Lung (tissue), 12 donors: Measurements from ENCODE around the gene CCDC86. TPM values are rescaled to one million over a fixed set of nuclear protein-coding genes. Genes with fewer than 3 reads are reported as not detected.
A peak's percentile ranks its signal among the peaks of the same experiment; 100 is the strongest.

Experiments used
- ATAC-seq: fragments of 200-7000 bp; cut with Tn5 transposase; one replicate; pipeline ENCODE4 v1.9.1; 2020; ENCODE audit warnings: moderate number of reproducible peaks; ENCODE audit not compliant: insufficient read depth, low FRiP score
- DNase-seq, 3 donors: peaks; one replicate each; pipeline ENCODE4 v3.0.0-alpha.2; 2013 to 2017
- H3K27ac ChIP-seq, 2 donors: one replicate each; pipeline ENCODE4 v1.5.1; 2013; ENCODE audit warnings: mild to moderate bottlenecking in 2 of 2, moderate library complexity in 2 of 2, control low read depth in 1 of 2, inconsistent platforms in 1 of 2, low read depth in 1 of 2, low read length in 1 of 2
- H3K27me3 ChIP-seq, 3 donors: one replicate each; pipeline ENCODE4 v1.5.1; 2013; ENCODE audit warnings: low read length in 2 of 3; ENCODE audit not compliant: control insufficient read depth in 3 of 3, insufficient read depth in 3 of 3
- H3K36me3 ChIP-seq, 4 donors: one replicate each; pipeline ENCODE4 v1.5.1; 2013; ENCODE audit warnings: low read length in 4 of 4, mild to moderate bottlenecking in 1 of 4, moderate library complexity in 1 of 4; ENCODE audit not compliant: control insufficient read depth in 4 of 4, insufficient read depth in 4 of 4
- H3K4me1 ChIP-seq, 5 donors: one replicate each; pipeline ENCODE4 v1.5.1; 2013; ENCODE audit warnings: low read length in 5 of 5, mild to moderate bottlenecking in 2 of 5, moderate library complexity in 1 of 5; ENCODE audit not compliant: control insufficient read depth in 5 of 5, insufficient read depth in 5 of 5
- H3K4me3 ChIP-seq: one replicate; pipeline ENCODE4 v1.5.1; 2013; ENCODE audit warnings: mild to moderate bottlenecking, control low read depth, moderate library complexity
- H3K9ac ChIP-seq, 2 donors: one replicate each; pipeline ENCODE4 v1.5.1; 2013; ENCODE audit warnings: low read length in 2 of 2, control low read depth in 1 of 2; ENCODE audit not compliant: insufficient read depth in 1 of 2
- H3K9me3 ChIP-seq, 4 donors: one replicate each; pipeline ENCODE4 v1.5.1; 2013; ENCODE audit warnings: low read length in 3 of 4, mild to moderate bottlenecking in 1 of 4, moderate library complexity in 1 of 4; ENCODE audit not compliant: control insufficient read depth in 4 of 4, insufficient read depth in 3 of 4
- WGBS, 2 donors: extraction: QIAGEN DNeasy Blood & Tissue Kit; methylation state at CpG; one replicate each; pipeline ENCODE4 v1.1.7; 2013; 5-methylcytosine and 5-hydroxymethylcytosine counted together
- polyA plus RNA-seq, 2 donors: library from polyadenylated mRNA; stranded (reverse); fragments of 200-250 nt; gene quantifications; one replicate each; pipeline ENCODE4 v1.2.1, GENCODE V29; 2013
- total RNA-seq, 2 donors: library from RNA; depleted of rRNA in 1 of 2; stranded (reverse); fragments of >200 nt in 1 of 2; gene quantifications; one replicate each; pipeline ENCODE4 v1.2.1, GENCODE V29; 2014 to 2021
- TF ChIP-seq, protein P1 (sequence below): IDR thresholded peaks from 2 replicates; pipeline ENCODE4 v1.5.1; 2012; ENCODE audit warnings: mild to moderate bottlenecking; ENCODE audit errors: control extremely low read depth, extremely low read depth
- donor health status: control.
- donor health status: control.
- donor health status: Bipolar disorder and iron deficiency.
- donor health status: healthy.
- donor health status: DM: yes; HTN: yes; CAD: no.

CCDC86 gene
- total and polyA plus RNA-seq, 4 donors: 8.7 to 25.0 (median 15.0) TPM

GRCh38 chr11:60871378-60872061 is 29.6 kb downstream of the CCDC86 start:
- Histone ChIP-seq H3K27ac (no peak overlapping the region), H3K9ac (no peak overlapping the region), H3K27me3 (no peaks in the 10 kb centered on the region), H3K4me1 (peaks cover 0 to 10% (median 3%) of the 10 kb centered on the region in 5 donors), H3K36me3 (no peaks in the 10 kb centered on the region), H3K4me3 (no peak overlapping the region), H3K9me3 (peaks cover 0 to 1% (median 0%) of the 10 kb centered on the region in 4 donors)
- WGBS, 2 donors: 70 to 72% methylated on average over 7 of the region's 7 CpGs
- ATAC-seq (no peak), DNase-seq (peak in 2 of 3 donors; percentile 29 to 44)
- TF ChIP-seq, protein P1, sequence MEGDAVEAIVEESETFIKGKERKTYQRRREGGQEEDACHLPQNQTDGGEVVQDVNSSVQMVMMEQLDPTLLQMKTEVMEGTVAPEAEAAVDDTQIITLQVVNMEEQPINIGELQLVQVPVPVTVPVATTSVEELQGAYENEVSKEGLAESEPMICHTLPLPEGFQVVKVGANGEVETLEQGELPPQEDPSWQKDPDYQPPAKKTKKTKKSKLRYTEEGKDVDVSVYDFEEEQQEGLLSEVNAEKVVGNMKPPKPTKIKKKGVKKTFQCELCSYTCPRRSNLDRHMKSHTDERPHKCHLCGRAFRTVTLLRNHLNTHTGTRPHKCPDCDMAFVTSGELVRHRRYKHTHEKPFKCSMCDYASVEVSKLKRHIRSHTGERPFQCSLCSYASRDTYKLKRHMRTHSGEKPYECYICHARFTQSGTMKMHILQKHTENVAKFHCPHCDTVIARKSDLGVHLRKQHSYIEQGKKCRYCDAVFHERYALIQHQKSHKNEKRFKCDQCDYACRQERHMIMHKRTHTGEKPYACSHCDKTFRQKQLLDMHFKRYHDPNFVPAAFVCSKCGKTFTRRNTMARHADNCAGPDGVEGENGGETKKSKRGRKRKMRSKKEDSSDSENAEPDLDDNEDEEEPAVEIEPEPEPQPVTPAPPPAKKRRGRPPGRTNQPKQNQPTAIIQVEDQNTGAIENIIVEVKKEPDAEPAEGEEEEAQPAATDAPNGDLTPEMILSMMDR: no peak

- Histone ChIP-seq H3K9me3 (peaks cover 0 to 1% (median 0%) of the 10 kb centered on the region in 4 donors), H3K4me3 (no peak overlapping the region), H3K9ac (no peak overlapping the region), H3K27me3 (no peaks in the 10 kb centered on the region), H3K4me1 (peaks cover 0 to 10% (median 3%) of the 10 kb centered on the region in 5 donors), H3K36me3 (peaks cover 0 to 3% (median 0%) of the 10 kb centered on the region in 4 donors), H3K27ac (no peak overlapping the region)
- WGBS, 2 donors: 88 to 91% methylated on average over 6 of the region's 6 CpGs
- TF ChIP-seq, protein P1: no peak
- ATAC-seq (no peak), DNase-seq (peak; percentile 44 to 69 (median 58))
Measured at GRCh38 chr11:60872124-60872960, 30.4 kb downstream of the CCDC86 start.

GRCh38 chr11:60872961-60873524 is 31.1 kb downstream of the CCDC86 start:
- TF ChIP-seq, protein P1: no peak
- ATAC-seq: no peak
- Histone ChIP-seq H3K4me3 (no peak overlapping the region), H3K4me1 (peaks cover 0 to 10% (median 3%) of the 10 kb centered on the region in 5 donors), H3K27me3 (no peaks in the 10 kb centered on the region), H3K36me3 (peaks cover 0 to 3% (median 0%) of the 10 kb centered on the region in 4 donors), H3K9me3 (peaks cover 0 to 1% (median 0%) of the 10 kb centered on the region in 4 donors), H3K9ac (no peak overlapping the region), H3K27ac (no peak overlapping the region)
- WGBS, 2 donors: 58 to 66% methylated on average over 15 to 16 of the region's 16 CpGs
- DNase-seq: no peak
